Erythroblast (primary cell): Measurements from ENCODE around the gene ICA1L.
"Not testable (repeated sequence)": the region's sequence is repeated elsewhere in the genome, so short reads cannot be mapped to it uniquely, and the experiment has no call there.

Experiments
- DNase-seq, 2 experiments: peaks; one replicate each; lab custom pipeline; 2025; lab: John Stamatoyannopoulos, UW
- GATA1 ChIP-seq: IDR thresholded peaks from 2 replicates; pipeline ENCODE4 v1.6.1; 2011; ENCODE audit warnings: low read depth, mild to moderate bottlenecking, control low read depth, low read length, moderate library complexity
- POLR2A ChIP-seq: IDR thresholded peaks from 2 replicates; pipeline ENCODE4 v1.6.1; 2011; ENCODE audit warnings: mild to moderate bottlenecking, low read length

The ICA1L gene

DNA sequence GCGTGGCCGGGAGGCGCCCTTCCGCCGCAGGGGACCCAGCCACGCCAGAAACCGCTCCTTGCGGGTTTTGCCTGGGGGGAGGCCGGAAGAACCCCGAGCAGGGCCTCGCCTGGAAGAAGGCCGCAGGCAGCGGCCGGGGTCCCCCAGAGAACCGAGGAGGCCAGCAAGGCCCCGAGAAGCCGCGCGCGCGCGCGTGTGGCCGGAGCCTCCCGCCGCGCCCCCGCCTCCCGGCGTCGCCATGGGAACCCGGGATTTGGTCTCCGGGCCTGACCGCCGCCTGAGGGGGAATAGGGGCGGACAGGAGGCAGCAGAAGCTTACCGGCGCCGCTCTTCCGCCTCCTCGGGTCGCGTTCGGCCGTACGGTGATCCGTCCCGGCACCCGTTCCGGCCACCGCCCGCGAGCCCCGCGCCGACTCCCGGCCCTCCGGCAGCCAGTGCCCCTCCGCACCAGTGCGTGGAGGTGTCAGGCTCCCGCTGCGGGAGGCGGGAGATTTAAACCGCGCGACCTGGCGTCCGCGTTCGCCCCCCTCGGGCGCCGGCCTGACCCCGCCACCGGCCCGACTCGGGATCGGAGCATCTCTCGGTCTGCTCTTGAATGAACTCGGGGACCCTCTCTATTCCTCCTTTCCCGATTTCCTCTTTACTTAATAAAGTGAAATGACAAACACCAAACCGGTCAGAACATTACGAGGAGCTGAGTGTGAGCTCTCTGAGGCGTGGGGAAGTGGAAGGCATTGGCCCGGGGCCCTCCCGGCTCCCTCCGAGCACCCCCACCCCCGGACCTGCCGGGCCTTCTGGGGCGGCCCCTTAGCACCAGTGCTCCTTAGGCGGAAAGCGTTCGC, at the start of gene ICA1L:
Gene ICA1L (minus strand): TSS at position 467 of the 842 bp plus-strand sequence. CDS start 42,757 bp downstream, outside the sequence.
- peak; percentile 80 to 83 for DNase-seq
- TF ChIP-seq POLR2A (peak; percentile 20), GATA1 (no peak)

DNA sequence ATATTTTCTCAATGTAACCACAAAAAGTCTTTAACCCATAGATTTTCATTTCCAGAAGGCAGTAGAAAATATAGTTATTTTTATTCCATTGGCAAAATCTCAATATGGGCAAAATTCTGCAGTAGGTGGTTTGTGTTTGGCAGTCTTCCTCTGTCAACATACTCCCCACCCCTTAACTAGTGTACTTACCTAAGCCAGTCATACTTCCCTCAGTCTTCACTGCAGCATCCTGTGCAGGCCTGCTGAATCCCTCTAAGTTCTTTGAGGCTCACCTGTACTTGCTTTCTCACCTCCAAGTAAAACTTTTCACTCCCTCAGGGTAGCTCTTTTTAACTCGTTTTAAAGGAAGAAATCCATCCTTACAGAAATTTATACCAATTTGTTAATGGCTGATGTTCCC, 47.3 kb upstream of the ICA1L start:
- no peak for DNase-seq
- TF ChIP-seq GATA1 (no peak), POLR2A (no peak)

DNA sequence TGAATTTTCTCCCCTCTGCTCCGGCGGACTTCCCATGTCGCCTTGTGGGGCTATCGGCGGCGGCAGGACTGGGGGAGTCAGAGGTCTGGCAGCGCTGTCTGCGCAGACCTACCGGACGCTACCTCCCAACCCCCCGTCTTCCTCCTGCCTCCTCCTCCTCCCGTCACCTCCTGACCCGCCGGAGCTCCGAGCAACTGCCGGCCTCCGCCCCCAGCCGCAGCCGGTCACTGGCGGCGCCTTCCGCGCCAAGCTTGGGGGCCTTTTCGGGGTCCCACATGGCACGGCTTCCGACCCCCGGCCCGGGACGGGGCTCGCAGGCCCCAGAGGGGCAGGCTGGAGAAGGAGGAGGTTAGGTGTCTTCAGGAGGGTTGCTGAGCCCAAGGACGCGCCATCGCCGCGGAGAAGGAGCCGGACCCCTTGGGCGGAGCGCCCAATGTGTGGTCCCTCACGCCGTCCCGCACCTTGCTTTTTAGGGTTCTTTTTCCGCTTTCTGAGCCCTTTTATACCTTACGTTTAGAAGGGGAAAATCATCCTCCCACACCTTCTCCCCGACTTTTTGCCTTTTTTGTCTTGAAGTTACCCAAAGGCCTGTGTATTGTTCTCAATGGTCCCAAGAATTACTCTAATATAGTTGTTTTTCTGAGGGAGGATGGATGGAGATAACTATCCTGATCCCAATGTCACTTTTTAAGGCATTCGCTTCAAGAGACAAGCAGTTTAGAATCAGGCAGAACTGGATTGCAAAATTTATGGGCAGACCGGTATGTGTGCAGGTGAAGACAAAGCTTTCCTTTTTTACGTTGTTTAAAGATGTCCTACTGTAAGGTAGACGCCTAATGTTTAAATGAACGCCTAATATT, 41.0 kb upstream of the ICA1L start:
- TF ChIP-seq POLR2A: peak; percentile 49
- DNase-seq: peak in 1 of 2 experiments; percentile 29

DNA sequence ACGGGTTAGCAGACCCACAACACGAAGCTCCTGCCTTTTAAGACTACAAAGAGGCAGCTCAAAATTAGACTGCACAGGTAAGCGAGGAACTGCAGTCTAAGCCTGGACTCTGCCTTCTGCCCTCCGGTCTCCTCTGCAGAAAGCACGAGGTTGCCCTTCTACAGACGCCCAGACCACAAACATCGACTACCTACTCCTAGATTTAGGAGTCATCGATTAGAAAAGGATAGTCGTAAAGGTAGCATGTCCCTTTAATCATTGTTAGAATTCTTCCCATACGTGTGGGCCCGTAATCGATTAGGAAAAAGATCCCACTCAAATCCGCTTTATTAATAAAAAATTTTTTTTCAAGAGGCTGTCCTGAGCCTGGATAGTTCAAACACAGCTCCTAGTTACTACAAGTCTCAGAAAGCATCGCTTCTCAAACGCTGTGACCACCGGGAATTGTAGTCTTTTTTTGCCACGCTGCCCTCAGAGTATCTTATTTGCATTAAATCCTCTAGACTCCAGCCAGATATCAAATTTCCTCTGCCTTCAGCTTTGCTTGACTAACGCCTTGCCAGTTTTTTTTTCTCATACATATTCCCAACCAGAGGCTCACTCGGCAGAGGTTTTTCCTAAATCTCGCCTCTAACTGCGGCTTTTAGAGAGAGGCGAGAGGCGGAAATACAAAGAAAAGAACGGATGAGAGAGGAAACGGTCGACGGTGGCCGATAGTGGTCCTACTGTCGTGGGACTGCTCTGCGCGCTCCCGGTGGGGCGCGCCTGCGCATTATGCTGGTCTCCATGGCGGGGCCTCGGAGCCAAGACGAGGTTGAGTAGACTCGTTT, 40.2 kb upstream of the ICA1L start, which contains the start of the genes CARF and WDR12:
Gene CARF (plus strand): TSS at position 764 of the 830 bp plus-strand sequence. CDS start 29,628 bp downstream, outside the sequence.
Gene WDR12 (minus strand): TSS at position 162 of the 830 bp plus-strand sequence. CDS start 197 bp downstream, outside the sequence.
- peak; percentile 95 for DNase-seq
- TF ChIP-seq POLR2A: peak; percentile 40
- no peak for TF ChIP-seq GATA1

DNA sequence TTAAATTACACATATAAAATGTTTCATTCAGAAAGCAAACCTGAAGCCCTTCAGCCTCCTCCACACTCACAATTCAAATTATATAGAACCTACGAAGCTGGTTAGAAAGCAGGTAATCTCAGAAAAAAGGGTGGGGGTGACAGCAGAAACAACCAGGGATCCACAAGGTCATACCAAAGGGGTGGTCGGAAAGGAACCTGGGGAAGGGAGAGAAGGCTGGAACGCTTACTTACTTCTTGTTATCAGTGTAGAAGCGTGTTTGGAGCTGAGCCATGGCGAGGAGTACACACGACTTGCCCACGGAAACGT, 39.6 kb upstream of the ICA1L start:
- TF ChIP-seq POLR2A (no peak), GATA1 (no peak)
- peak in 1 of 2 experiments; percentile 91 for DNase-seq

DNA sequence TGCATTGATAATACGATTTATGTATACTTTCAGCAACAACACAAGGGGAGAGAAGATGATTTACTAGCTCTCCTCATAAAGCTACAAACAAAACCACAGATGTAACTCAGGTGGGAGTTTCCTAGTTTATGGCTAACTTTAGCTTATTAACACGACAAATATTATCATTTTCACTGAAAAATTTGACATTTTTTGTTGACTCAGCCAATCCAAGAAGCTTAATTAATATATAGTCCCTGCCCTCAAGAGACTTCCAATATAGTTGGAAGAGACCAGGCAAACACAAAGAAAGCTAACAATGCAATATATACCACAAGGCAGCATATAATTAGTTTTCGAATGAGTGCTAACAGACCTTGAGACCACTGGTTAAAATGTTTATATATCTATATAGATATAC, 39.1 kb upstream of the ICA1L start:
- peak; percentile 13 to 36 for DNase-seq
- TF ChIP-seq POLR2A (no peak), GATA1 (no peak)

DNA sequence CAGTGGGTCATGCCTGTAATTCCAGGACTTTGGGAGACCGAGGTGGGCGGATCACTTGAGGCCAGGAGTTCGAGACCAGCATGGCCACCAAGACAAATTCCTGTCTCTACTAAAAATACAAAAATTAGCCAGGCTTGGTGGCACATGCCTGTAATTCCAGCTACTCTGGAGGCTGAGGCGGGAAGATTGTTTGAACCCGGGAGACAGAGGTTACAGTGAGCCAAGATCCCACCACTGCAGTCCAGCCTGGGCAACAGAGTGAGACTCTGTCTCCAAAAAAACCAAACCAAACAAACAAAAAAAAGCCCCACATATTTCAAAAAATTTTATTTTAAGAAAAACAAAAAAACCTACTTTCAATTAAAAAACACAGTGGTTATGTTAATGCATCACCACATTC, 38.7 kb upstream of the ICA1L start:
- peak in 1 of 2 experiments; percentile 6 for DNase-seq

DNA sequence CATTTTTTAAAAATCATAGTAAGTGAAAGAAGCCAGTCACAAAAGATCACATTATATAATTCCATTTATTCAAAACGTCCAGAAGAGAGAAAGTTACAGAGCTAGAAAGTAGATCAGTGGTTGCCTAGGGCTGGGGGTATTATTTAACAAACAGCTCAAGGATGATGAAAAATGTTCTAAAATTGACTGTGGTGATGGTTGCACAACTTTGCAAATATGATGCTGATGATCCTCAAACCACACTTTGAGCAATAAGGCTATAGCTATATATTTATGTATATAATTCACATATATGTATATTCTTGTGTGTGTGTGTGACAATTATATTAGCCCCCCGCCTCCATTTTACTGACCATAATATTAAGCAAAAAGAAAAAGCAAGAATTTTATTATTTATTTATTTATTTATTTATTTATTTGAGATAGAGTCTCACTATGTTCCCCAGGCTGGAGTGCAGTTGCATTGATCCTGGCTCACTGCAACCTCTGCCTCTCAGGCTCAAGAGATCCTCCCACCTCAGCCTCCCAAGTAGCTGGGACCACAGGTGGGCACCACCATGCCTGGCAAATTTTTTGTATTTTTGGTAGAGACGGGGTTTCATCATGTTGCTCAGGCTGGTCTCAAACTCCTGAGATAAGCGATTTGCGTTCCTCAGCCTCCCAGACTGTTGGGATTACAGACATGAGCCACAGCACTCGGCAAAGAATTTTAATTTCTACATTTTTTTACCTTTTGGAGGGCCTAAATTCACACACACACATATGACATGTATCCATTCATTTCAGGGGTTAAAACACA, 38.0 kb upstream of the ICA1L start:
- no peak for TF ChIP-seq POLR2A
- no peak for TF ChIP-seq GATA1
- no peak for DNase-seq

DNA sequence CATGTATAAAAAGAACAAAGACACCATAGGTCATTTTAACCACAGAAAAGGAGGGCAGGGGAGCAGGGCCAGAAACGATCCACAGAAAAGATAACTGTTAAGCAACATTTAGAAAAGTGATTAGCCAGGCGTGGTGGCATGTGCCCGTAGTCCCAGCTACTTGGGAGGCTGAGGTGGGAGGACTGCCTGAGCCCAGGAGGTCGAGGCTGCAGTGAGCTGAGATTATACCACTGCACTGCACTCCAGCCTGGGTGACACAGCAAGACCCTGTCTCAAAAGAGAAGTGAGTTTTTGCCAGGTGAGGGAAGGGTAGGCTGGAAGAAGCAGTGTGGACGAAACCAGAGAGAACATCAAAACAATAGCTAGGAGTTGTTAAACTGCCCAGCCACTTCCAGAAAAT, 36.6 kb upstream of the ICA1L start:
- no peak for DNase-seq
- TF ChIP-seq POLR2A: no peak

DNA sequence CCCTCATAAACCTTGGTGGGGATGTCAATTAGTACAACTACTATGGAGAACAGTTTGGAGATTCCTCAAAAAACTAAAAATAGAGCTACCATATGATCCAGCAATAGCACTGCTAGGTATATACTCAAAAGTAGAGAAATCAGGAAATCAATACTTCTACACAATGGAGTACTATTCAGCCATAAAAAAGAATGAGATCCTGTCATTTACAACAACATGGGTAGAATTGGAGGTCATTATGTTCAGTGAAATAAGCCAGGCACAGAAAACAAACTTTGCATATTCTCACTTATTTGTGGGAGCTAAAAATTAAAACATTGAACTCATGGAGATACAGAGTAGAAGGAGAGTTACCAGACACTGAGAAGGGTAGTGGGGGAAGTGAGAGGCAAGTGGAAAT, 33.9 kb upstream of the ICA1L start:
- DNase-seq: not testable (repeated sequence)

DNA sequence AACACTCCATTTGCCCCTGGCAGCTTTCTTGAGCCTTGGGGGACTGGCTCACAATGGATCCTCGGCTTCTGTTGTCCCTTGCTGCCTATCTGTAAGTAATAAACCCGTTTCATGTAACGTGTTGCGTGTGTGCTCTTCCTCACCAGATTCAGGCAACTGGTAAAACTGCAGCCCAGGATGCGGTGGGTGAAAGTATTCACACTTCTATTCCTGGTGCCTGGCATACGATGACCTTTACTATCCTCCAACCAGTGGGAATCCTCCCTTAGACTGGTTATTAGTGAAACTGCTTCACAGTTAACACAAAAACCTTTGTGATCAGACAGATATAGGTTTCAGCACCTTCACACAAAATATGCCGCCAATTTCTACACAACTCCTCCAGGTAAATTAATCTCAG, 13.6 kb upstream of the ICA1L start:
- TF ChIP-seq POLR2A (no peak), GATA1 (no peak)

DNA sequence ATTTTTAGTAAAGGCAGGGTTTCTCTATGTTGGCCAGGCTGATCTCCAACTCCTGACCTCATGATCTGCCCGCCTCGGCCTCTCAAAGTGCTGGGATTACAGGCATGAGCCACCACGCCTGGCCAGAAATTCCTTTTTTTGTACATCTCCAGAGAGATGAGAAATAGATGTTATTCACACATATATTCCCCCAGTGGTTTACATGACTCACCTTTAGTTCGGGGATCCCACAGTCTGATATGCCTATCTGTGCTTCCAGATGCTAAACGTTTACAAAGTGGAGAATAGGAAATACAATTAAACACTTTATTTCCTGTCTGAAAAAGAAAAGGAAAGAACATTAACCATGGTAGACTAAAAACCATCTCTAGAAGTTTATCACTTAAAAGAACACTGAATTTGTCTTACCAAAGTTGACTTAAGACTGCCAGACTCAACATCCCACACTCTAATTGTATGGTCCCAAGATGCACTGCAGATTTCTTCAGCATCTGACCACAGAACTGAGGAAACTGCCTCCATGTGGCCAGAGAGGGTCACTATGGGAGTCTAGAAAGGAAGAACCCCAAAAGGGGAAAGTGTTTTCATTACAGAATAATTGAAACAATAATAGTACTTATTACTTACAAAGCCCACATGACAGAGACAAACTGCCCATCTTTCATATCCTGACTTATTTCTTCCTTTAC, 12.6 kb upstream of the ICA1L start:
- no peak for DNase-seq
- TF ChIP-seq GATA1 (no peak), POLR2A (no peak)

More for the DNA sequence above, 13.6 kb upstream of the ICA1L start:
- no peak for DNase-seq

DNA sequence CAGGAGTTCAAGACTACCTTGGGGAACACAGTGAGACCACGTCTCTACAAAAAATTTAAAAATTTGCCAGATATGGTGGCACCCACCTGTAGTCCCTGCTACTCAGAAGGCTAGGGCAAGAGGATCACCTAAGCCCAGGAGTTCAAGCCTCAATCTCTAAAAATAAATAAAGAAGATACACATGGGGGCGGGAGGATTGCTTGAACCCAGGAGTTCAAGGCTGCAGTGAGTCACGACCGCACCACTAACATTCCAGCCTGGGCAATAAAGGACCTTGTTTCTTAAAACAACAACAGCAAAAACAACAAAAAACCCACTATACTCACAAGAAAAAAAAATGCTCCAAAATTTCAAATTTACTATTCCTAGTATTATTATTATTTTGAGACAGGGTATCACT, 10.0 kb upstream of the ICA1L start:
- no peak for DNase-seq

More for the DNA sequence above, 10.0 kb upstream of the ICA1L start:
- no peak for TF ChIP-seq POLR2A
- TF ChIP-seq GATA1: no peak
